Measurements from ENCODE around the gene MYT1.

Gene MYT1

DNA sequence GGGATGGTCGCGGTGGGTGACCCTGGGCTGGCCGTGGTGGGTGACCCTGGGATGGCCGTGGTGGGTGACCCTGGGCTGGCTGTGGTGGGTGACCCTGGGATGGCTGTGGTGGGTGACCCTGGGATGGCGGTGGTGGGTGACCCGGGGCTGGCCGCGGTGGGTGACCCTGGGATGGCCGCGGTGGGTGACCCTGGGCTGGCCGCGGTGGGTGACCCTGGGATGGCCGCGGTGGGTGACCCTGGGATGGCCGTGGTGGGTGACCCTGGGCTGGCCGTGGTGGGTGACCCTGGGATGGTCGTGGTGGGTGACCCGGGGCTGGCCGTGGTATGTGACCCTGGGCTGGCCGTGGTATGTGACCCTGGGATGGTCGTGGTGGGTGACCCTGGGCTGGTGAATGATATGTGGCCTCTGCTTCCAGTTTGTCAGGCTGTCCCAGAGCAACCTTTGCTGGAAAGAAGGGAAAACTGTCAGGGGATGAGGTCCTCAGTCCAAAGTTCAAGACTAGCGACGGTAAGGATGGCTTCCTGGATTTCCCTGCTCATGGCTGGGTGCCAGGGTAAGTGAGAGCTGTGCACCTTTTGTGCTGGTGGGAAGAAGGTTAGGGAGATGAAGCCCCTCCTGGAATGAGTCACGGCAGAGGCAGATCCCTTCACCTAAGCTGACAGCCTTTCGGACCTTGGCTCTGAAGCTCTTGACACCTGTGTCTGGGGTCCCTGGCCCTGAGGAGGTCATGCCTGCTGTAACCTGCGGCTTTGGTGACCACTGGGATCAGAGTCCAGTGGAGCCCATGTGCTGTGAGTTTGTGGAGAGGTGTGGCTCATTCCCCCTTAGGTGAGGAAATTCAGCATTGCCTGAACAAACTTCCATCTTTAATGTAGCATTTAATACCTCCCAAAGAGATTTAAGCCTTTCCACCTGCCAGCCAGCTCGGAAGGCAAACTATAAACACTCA, 72.2 kb downstream of the MYT1 start:
- FAIRE-seq = no peak

DNA sequence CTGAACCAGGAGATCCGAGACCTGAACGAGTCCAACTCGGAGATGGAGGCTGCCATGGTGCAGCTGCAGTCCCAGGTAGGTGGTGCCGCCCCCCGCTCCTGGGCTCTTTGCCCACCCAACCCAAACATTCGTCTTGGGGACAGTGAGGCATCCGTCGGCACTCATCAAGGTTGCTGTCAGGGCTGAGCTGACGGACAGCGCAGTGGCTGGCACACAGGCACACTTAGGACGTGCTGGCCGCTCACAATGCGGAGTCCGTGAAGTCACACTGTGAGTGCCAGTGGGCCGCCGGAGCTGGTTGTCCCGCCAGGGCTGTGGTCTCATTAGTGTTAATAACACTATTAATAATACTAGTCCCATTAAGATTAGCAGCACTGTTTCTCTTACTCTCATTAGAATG, 73.1 kb downstream of the MYT1 start:
- FAIRE-seq = no peak

DNA sequence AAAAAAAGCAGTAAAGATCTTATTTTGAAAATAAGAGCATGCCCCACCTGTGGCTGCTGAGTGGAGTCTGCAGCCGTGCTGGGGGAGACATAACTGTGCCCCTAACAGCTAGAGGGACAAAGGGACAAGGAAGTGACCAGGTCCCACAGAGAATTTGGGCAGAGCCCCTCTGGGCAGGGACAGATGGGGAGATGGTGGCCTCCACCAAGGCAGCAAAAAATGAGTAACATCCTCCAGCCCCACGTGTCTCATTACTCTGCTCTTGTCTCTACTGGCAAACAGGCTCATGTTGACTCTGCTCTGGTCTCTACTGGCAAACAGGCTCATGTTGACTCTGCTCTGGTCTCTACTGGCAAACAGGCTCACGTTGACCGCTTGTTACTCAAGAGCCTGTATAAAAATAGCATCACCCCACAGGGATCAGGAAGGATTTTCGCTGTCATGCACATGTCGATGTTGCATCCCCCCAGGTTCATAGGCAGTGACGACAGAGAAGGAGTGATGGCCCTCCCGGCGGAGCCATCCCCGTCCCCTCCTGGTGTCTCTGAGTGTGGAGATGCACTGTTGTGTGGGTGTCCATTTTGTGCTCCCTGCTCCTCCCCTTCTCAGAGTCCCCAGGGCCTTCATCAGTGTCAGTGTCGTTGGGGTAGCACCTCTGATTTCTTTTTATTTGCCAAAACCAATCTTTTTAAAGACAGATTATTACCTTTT, 74.0 kb downstream of the MYT1 start:
- no peak for FAIRE-seq

DNA sequence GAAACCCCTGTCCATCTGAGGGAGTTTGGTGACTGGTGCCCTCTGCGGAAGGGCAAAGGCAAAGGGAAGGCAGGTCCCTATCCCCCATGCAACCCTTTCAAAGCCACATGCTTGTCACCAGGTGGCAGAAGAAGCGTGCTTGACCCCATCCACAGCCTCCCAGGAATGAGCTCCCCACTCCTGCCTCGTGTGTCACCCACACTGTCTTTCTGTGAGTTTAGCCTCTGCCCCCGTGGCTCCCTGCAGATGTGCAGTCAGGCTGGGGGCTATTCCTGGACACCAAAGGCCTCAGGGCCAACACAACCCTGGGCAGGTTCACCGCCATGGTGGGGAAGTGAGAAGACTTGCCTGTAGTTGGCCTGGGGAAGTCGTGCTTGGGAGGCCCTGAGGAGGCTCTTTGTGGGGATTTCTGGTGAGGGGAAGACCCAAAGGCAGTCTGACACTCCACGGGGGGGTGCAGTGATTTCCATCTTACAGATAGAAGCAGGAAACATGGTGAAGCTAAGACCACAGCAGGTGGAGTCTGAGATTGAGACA, 74.7 kb downstream of the MYT1 start:
- no peak for FAIRE-seq

DNA sequence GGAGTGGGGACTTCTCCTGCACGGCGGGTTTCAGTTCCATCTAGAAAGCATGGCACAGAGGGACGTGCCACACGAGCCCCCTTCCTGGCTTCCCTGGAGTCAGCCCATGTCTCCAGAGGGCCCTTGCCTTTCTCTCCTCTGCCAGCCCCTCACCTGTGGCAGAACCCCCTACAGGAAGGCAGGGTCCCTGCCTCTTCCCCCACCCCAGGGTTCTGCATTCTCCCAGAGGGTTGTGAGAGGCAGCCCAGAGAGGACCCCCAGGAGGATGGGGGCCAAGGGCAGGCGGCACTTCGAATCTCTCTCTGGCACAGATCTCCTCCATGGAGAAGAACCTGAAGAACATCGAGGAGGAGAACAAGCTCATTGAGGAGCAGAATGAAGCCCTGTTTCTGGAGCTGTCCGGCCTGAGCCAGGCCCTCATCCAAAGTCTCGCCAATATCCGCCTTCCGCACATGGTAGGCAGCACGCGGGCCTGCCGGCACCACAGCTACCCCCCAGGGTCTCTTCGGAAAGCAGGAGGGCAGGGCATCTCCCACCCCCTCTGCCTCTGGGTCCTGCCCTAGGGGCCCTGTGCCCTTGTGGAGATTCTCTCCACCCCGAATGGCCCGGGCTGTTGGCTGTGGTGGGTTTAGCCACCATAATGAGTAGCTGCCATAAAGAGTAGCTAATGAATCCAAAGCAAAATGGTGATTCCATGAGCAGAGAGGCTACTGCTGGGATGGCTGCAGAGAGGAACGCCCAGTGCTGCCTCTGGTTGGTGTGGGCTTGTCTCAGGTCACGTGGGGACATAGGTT, 75.4 kb downstream of the MYT1 start:
- FAIRE-seq = no peak

DNA sequence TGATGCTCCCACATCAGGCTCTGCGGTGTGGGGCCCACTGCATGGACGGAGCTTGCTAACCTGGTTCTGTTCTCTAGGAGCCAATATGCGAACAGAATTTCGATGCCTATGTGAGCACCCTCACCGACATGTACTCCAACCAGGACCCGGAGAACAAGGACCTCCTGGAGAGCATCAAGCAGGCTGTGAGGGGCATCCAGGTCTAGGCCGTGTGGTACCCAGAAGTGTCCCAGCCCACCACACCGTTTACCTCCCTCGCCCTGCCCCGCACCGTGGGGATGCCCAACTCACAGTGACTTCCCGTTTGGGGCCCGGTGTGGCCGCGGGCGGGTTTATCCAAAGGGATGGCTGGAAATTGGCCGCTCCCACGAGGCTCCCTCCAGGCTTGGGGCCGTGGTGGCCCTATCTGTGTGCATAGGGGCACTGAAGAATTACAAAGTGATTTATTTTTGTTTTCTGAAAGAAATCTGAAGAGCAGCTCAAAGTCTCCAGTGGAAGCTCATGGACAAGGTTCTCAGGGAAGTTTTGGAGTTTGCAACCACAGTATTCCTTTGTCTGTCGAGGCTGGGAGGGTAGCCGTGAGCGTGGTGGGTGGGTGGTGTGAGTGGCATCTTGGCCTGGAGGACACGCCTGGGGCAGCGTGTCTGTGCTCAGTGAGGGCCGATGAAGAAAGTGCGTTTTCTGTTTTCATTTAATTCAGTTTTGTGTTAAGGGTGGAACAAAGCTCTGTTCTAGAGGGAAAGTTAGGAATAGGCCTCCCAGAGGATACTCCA, 76.2 kb downstream of the MYT1 start:
- no peak for FAIRE-seq

DNA sequence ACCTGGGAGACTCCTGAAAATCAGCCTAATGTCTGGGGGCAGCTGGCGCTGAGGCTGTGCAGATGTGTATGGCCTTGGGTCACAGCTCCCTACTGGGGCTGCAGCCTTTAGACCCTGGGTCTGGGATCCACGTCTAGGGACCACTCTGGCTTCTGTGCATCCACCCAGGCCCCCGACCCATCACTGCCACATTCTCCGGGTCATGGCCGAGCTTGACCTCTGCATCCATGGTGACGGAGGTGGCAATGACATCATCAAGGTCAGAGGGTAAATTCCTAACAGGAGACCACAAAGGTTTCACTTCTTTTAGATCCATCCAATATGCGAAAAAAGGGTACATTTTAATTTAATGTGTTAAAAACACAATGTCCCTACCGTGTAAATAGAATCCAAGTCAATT, 76.8 kb downstream of the MYT1 start:
- no peak for FAIRE-seq

DNA sequence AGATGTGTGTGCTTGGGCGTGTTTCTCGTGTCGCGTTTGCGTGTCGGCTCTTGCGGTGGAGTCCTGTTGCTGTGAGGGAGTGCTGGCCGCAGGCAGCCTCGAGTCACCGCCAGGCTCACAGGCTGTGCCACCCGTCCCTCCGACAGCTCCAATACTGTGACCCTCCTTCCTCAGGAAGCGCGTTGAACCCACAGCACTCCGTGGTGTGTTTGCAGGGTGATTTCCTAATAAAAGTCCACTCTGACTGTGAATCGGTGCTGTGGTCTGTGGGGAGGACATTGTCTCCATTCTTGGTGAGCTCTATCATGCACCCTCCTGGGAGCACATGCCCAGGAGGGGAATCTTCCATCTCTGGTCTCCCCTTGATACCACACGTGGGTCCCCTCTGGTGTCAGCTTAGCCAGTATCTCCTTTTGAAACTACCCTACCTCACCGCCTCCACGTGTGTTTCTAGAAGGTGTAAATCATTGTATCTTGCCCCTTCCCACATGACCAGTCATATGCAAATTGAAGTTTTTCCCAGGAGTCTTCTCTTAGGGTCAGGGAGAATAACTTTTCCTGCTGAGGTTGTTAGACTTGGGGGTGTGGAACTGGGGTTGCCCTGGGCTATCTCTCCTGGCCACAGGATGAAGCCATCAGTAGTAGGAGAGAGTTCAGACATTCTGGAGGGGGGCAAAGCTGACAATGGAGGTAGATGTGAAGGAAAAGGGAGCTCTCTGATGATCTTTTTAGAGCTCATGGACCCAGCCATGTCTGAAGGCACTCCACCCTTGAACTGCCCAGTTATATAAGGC, 77.9 kb downstream of the MYT1 start:
- no peak for FAIRE-seq

DNA sequence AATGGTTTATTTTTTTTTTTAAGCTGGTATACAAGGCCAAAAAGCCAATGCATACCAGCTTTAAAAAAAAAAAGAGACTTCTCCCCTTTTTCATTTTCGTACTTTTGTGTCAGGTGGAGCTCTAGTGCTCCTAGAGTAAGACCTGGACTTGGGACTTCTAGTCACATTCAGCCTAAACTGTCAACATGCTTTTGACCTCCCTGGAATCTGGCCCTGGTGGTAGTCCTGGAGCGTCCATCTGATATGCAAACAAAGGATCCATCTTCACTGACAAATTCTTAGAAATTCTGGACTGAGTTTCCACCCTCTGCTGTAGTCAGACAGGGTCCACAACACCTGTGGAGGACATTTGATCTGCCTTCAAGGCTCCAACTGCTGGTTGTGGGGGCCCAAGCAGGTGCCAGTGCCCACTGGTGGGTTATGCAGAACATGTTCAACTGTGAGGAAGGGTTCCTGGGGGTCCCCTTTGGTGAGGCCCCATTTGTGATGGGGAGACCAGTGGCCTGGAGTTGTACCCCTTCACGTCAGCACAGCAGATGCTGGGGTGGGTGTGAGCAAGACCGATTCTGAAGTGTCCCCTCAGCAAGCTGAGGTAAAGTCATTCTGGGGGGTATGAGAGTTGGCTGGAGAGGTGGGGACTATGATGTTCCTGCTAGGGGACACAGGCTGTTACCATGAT, 78.7 kb downstream of the MYT1 start:
- no peak for FAIRE-seq

DNA sequence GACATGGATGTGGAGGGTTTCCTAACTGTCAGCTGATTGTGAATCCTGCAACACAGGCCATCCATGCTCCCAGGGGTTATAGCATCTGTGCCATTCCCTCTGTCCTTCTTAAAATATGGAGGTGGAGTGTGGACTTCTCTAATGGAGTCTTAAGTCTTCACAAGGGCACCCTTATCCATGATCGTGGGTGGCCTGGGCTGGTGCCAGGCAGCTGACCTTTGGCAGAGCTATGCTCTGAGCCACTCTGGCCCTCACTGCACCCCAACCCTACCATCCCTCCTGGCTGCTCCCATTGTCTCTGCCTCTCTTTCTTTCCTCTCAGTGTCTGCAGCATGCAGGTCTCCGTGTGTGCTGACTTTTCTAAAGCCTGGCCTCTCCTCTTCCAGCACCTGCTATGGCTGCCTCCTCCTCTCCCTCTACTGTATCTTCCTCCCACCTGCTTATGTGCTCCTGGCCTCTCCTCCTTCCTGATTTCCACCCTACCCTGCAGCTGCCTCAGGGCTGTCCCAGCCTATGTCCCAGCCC, 80.1 kb downstream of the MYT1 start:
- FAIRE-seq = no peak

DNA sequence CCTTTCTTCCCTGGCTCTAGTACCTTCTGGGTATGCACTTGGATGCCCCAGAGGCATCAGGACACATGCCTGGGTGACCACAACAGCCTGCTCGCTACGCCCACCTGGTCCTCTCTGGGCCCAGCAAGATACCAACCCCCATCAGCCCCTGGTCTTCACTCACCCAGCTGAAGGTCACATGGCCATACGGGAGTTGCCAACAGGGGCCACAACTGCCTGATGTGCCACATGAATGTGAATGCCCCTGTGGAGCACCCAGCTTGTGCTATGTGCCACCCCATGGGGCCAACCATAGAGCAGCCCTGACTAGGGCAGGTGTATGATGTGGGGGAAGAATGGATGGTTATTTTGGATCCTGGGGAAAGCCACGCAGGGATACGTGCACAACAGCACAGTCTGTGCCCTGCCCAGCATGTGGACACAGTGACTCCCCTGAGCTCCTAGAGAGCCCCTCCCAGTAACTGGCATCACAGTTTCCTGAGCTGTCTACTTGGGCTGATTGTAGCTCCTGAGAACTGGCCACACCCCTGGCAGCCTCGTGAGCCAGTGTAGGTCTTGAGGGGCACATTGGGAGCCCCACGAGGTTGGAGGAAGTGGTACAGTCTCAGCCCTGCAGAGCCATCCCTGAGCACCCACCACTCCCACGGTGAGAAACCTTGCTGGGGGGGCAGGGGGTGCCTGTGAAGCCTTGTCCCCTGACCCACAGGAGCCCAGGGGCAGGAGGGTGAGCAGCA, 80.8 kb downstream of the MYT1 start:
- no peak for FAIRE-seq

DNA sequence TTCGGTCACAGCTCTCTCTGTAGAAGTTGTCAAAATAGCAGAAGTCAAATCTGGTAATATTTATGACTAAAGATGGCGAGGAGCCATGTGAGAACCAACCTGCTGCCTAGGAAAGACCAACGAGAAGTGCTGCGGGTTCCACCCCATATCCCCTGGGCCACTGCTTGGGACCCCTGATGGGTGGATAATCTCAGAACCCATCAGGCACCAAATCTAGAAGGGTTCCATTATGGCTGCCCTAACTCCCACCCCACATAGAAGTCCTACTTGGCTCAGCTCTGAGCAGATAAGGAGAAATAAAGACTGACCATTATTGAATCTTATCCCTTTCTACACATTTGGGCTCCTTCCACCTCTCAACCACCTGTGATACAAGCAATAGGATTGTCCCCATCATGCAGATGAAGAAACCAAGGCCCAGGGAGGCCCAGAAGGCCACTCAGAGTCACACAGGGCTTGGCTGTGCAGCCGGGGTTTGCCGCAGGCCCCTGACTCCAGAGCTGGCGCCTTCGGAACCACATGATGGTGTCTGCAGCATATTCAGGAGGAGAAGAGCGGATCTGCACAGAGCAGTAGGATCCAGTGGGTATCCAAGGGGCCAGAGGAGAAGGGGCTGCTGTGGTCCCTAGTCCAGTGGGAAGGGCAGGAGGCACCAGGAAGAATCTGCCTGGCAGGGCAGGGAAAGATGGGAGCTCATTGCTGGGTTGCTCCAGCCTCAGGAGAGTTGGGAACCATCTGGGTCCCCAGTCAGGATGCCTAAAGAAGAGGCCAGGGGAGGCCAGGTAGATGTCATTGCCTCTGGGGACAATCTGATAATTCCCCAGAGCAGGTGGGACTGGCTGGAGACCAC, 81.7 kb downstream of the MYT1 start:
- no peak for FAIRE-seq

DNA sequence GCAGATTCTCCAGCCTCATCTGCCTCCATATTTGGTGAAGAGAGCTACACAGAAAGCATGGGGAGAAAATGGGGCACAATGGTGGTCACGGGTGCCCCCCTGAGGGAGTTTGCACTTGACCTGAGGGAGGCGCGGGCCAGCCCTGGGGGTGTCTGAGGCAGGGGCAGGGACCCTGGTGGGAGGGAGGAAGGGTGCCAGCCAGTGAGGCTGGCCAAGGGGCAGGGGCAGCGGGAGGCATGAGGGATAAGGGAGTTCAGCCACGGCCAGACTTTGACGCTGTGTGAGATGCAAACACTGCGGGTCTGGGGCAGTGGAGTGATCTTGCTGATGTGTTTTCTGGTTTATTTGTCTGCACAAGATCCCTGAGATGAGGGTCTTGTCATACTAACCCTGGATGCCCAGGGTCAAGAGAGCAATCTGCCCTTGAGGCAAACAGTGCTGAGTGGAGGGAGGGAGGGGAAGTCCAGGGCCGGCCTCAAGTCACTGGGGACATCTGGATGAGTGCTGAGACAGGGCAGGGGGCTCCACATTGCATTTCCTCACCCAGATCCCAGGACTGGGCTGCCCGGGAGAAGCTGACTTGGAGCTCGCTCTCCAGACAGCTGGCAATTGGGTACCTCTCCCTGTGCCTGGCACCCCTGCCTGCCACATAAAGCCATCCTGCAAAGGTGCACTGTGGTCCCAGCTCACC, 82.5 kb downstream of the MYT1 start:
- no peak for FAIRE-seq

DNA sequence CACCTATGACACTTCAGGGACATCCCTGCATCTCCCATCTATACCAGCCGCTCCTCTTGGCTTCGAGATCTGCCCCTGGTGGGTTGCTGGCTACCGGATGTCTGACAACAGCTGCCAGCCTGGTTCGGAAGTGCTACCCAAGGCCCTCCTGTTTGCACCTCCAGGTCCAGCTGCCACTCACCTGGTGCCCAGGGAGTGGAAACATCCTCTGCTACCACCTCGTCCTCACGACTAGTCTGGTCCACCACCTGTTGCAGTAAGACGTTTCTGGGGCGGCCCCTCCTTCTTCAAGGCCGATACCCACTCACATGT, 83.0 kb downstream of the MYT1 start:
- FAIRE-seq = no peak

DNA sequence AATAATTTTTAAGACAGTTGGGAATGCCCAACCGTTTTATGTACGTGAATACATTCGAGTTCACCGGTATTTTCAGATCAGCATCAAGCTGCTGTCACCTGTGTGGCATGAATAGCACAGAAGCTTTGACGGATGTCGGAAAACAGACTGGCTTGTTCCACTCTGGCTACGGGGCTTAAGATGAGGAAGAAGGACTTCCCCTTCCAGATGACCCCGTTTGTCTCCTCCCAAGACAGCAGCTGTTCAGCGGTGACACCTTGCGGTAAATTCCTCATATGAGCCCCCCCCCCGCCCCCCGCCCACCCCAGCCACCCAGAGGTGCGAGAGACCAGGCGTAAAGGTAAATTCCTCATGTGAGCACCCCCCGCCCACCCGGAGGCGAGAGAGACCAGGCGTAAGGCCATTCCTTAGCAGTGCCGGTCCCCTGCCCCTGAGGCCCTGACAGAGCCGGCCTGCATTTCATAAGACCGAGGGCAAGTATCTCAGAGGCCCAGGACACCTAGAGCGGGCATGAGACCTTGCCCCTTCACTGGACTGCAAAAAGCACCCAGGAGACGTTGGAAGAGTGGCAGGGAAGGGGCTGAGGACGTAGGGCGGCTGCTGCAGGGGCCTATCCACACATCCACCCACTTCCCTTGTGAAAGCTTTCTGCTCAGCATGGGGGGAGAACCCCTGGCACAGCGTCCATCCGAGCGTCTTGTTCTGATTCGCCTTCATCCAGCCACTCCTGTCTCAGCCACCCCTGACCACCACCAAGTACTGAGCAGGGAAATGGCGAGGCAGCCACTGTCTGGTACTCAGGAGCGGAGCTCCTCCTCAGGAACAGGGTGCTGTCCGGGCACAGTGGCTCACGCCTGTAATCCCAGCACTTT, 84.0 kb downstream of the MYT1 start:
- no peak for FAIRE-seq

DNA sequence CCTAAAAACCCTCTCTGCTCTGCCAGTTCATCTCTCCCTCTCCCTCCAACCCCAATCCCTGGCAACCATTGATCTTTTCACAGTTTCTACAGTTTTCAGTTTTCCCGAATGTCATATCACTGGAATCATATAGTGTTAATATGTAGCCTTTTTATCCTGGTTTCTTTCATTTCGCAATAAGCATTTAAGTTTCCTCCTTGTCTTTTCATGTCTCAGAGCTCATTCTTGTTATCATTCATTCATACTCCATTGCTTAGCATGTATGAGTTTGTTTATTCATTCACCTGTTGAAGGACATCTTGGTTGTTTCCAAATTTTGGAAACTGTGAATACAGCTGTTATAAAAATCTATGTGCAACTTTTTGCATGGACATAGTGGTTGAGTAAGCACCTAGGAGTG, 85.8 kb downstream of the MYT1 start:
- no peak for FAIRE-seq

DNA sequence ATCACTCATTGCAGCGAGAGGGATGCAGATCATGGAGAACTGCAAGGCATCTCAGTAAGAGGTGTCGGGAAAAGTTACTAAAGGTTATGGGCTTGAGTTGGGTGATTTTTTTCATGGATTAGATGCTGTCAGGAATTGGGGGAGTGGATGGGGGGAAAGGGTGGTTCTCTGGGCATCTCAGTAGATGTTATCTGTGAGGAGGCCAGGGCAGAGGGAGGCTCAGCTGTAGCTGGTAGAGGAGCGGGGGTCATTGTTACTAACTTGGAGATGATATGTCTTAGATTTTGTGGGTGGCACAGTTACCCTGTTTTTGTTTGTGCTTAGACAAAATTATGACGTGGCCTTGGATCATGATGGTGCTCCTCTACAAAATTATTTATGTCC, 88.7 kb downstream of the MYT1 start:
- no peak for FAIRE-seq

Data from endometrium (tissue), 2 donors.